ENCODE results near the gene COX7A2. TPM values are rescaled to one million over a fixed set of nuclear protein-coding genes. Genes with fewer than 3 reads are reported as not detected.

Gene COX7A2
- total and polyA plus RNA-seq, 2 of the 4 experiments (the other 2 are of a cell fraction) = 174 to 776 TPM

DNA sequence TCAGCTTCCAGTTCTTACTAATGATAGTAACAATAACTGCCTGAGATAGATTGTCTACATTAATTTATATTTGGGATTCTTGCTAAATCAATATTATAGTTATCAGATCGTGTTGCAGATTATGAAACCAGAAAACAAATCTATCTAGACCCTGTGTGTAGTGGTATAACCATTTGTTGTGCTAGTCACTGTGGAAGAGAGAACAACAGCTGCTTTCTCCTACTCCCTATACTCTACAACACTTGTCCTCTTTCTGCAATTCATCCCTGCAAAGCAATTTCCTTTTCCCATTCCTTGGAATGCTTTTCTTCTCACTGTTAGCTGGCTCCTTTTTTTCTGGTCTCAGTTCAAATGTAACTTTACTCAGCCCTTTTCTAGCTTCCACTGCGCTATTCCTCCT, 8.3 kb downstream of the COX7A2 start:
- no peaks in the 10 kb centered on the region for H3K27me3 ChIP-seq (ENCODE audit: control insufficient read depth, insufficient read depth, low read length)
- CTCF ChIA-PET = interaction anchor here (0.6 kb wide), 1 partner anchor 9 kb away, joined by 3 read pairs; no protein-coding TSS in a partner anchor
- H4K91ac ChIP-seq (ENCODE audit: insufficient read depth, low read depth, low read length) = no peak overlapping the region
- dilution Hi-C loops (cut with HindIII; ENCODE audit: low sequenced_read_pairs, unreplicated experiment) (no loop called here), intact Hi-C loops (cut with micrococcal nuclease) (no loop called here), in situ Hi-C loops (cut with MboI; ENCODE audit: low sequenced_read_pairs) (no loop called here)
- no peaks in the 10 kb centered on the region for H3K9me3 ChIP-seq (ENCODE audit: control insufficient read depth, insufficient read depth, low read length)
- H2AK9ac ChIP-seq (replicated peaks; ENCODE audit: low read depth, low read length, poor library complexity) = no peak overlapping the region
- peaks cover 0 to 6% of the 10 kb centered on the region in 2 experiments; a peak in 3 of 4 replicates for H3K79me1 ChIP-seq (ENCODE audit: low read depth in 1 of 2, low read length in 2 of 2)
- no peak overlapping the region for H2BK20ac ChIP-seq (ENCODE audit: low read depth, low read length)
- H3K4me1 ChIP-seq (ENCODE audit: control insufficient read depth, insufficient read depth, low read length) = no peaks in the 10 kb centered on the region
- H3K27ac ChIP-seq (ENCODE audit: insufficient read depth, low read length) = no peak overlapping the region
- no peak overlapping the region for H3K9ac ChIP-seq (ENCODE audit: low read depth, low read length)
- H3K4me3 ChIP-seq (ENCODE audit: insufficient read depth, low read depth, low read length) = no peak overlapping the region
- no peak overlapping the region for H2BK5ac ChIP-seq (ENCODE audit: low read depth, low read length, poor library complexity, severe bottlenecking)
- no TSS peak for BruUV-seq (replicated peaks)
- H3K36me3 ChIP-seq (ENCODE audit: control insufficient read depth, insufficient read depth, low read length) = peaks cover 14% of the 10 kb centered on the region
- POLR2A ChIA-PET (ENCODE audit: unreplicated experiment) = no interaction called here
- H2BK15ac ChIP-seq (ENCODE audit: low read depth, low read length) = no peak overlapping the region
- no peak overlapping the region for H3K4me2 ChIP-seq (ENCODE audit: low read depth, low read length)
- no peak overlapping the region for H2BK120ac ChIP-seq (ENCODE audit: low read depth, low read length)
- no CpG with 5 or more reads among the region's 2 CpGs for WGBS, 2 experiments (ENCODE audit: extremely low coverage in 2 of 2, insufficient read length in 1 of 2)
- H2AFZ ChIP-seq (replicated peaks; ENCODE audit: low read length, poor library complexity) = no peak overlapping the region
- no peak for DNase-seq
- no peak overlapping the region for H4K8ac ChIP-seq (ENCODE audit: low read depth in 2 of 2, low read length in 2 of 2)
- H3K18ac ChIP-seq (ENCODE audit: low read depth, low read length) = no peak overlapping the region
- H2AK5ac ChIP-seq (ENCODE audit: low read depth, low read length) = no peak overlapping the region
- peak; percentile 15 for ATAC-seq (ENCODE audit: low read depth)
- H3K56ac ChIP-seq (ENCODE audit: extremely low read depth, insufficient read depth, low read length) = no peak overlapping the region
- no peak overlapping the region for H3K23ac ChIP-seq (ENCODE audit: low read depth, low read length)
- H4K5ac ChIP-seq (ENCODE audit: low read depth, low read length) = no peak overlapping the region
- H3K9me1 ChIP-seq (ENCODE audit: insufficient read depth, low read length) = no peaks in the 10 kb centered on the region
- no peak overlapping the region for H3K14ac ChIP-seq (replicated peaks; ENCODE audit: low read depth, low read length)
- TF ChIP-seq RFX5 (IDR thresholded peaks at IDR 0.05; ENCODE audit: low read depth, low read length) (no peak), MAZ (IDR thresholded peaks at IDR 0.05; ENCODE audit: borderline replicate concordance, low read depth, low read length) (no peak), ELK1 (IDR thresholded peaks at IDR 0.05; ENCODE audit: borderline replicate concordance, low read depth, low read length) (no peak), SMC3 (IDR thresholded peaks at IDR 0.05; ENCODE audit: low read depth, low read length) (no peak), POLR2A (IDR thresholded peaks at IDR 0.05; ENCODE audit: low read depth, low read length) (no peak), MAFK (IDR thresholded peaks at IDR 0.05; ENCODE audit: low read depth, low read length) (no peak), BHLHE40 (IDR thresholded peaks at IDR 0.05; ENCODE audit: low read depth, low read length) (no peak), CHD1 (IDR thresholded peaks at IDR 0.05; ENCODE audit: low read depth, low read length) (no peak), FOS (IDR thresholded peaks at IDR 0.05; ENCODE audit: low read depth, low read length) (no peak), RCOR1 (IDR thresholded peaks at IDR 0.05; ENCODE audit: insufficient replicate concordance, low read length) (no peak), RAD21 (IDR thresholded peaks at IDR 0.05; ENCODE audit: low read length) (no peak), NFE2L2 (IDR thresholded peaks at IDR 0.05; ENCODE audit: low read depth, low read length) (no peak), USF2 (IDR thresholded peaks at IDR 0.05; ENCODE audit: low read depth, low read length) (no peak), CEBPB (IDR thresholded peaks at IDR 0.05; ENCODE audit: low read depth, low read length) (no peak), MXI1 (IDR thresholded peaks at IDR 0.05; ENCODE audit: borderline replicate concordance, low read depth, low read length) (no peak), CTCF (conservative IDR thresholded peaks at IDR 0.05; ENCODE audit: low read depth, low read length) (no peak)
- no peak overlapping the region for H3K4ac ChIP-seq (ENCODE audit: low read depth, low read length)
- no peaks in the 10 kb centered on the region for H4K20me1 ChIP-seq (ENCODE audit: insufficient read depth, low read length)
